GM21825 (cell line): Measurements from ENCODE around the gene CNGA2.

ENCODE experiments used
- ATAC-seq: cut with Tn5 transposase; IDR thresholded peaks from one replicate; pipeline ENCODE4 v1.9.1; 2021; ENCODE audit warnings: mild to moderate bottlenecking, moderate library complexity; ENCODE audit not compliant: unreplicated experiment

Gene CNGA2

DNA sequence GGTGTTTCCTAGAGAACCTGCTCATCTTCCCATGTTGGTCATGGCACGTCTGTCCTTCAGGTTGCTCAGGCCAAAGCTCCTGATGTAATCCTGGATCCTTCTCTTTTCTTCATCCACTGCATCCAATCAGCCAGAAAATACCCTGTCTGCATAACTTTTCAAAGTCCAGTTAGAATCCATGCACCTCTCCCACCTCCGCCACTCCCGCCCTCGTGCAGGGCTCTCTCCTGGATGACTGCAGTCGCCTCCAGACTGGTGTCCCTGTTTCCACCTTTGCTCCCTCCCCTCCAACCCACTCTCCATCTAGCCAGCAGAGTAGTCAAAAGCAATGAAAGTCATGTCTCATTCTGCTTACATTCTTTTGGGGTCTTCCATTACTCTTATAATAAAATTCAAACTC is 16.0 kb downstream of the CNGA2 start:
- no peak for ATAC-seq

GRCh38 chrX:151752847-151753246 is 18.3 kb downstream of the CNGA2 start:
- no peak for ATAC-seq

GRCh38 chrX:151753313-151754046 is 18.9 kb downstream of the CNGA2 start:
- ATAC-seq, result peak; percentile 77

- ATAC-seq, result no peak
Measured at GRCh38 chrX:151754047-151754429, 19.5 kb downstream of the CNGA2 start.

DNA sequence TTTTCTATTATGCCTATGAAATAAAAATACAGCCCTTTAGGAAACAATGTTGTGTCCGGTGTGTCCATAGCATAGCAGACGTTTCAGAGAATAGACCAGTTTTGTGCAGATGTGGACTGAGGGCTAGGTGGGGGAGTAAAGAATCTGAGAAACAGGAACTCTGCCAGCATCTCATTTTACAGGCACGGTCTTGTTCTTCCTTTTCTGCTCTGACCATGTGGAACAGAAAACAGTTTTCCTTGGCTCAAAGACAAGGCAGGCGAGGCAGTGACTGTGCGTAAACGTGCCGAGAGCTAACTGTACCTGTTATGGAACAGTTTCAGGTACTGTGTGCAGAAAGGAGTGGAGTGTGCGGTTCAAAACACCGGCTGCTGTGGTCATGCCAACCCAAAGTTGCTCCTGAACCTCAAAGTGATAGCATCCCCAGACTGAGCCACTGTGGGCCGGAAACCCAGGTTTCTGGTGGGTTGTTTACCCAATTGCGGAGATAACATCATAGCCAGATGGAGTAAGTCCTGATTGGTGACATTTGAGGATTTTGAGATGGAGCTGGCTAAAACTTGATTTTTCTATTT is 20.2 kb downstream of the CNGA2 start:
- no peak for ATAC-seq

DNA sequence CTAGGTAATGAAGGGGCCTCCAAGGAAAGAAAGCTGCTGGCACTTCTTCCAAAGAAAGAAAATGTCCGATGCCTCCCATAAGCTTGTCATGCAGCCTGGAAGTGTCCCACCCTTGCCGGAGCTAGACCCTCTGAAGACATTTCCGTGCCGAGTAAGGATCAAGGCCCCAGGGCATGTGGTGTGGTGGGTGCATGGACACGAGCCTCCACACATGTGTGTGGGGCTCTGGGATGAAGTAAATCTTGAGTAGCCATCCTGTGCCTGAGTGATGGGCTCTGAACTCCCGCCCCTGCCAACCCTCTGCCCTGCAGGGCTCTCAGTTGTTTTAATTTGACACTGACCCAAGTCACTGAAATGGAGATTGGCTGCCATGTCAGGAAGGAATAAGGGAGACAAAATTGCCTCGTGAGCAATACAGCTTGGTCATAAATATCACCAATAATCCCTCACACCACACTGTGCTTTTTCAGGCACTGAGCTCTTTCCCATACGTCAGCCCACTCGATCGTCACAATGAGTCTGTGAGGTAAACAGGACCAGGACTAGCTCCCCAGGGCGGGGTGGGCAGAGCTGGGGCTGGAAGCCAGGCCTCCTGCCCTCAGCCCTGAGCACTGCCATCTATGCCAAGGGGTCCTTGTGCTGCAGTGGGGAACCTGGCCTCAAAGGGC is 24.6 kb downstream of the CNGA2 start:
- no peak for ATAC-seq

GRCh38 chrX:151762802-151763201 is 28.3 kb downstream of the CNGA2 start:
- ATAC-seq, result no peak

DNA sequence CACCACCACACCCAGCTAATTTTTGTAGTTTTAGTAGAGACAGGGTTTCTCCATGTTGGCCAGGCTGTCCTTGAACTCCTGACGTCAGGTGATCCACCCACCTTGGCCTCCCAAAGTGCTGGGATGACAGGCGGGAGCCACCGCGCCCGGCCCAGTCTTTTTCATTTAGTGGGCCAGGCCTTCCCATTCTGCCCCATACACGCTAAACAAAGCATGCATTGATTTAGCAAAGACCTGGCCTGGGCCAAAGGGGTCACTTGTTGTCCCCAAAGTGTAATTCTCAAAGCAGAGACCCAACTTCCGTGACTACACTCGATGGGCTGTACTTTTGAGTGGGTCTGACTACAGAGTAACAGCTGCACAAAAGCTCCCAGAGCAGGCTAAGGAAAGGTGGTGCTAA is 29.2 kb downstream of the CNGA2 start:
- ATAC-seq, result no peak

GRCh38 chrX:151765026-151765425 is 30.5 kb downstream of the CNGA2 start:
- no peak for ATAC-seq

DNA sequence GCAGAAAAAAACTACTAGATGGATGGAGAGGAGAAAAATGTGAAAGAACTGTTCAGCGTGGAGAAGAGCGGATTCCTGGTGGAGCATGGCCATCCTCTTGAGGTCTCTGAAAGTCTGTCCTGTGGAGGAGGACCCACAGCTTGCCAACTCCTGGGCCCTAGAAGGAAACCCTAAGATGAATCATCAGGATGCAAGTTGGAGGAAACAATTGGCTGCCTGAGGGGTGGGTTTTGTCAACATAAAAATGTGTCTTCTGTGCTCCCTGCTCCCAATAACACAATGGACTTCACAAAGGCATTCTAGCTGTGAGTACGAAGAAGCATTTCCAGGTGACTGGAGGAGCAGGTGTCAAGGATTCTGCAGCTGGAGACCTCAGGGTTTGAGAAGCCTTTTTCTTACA is 37.2 kb downstream of the CNGA2 start:
- ATAC-seq, result no peak

DNA sequence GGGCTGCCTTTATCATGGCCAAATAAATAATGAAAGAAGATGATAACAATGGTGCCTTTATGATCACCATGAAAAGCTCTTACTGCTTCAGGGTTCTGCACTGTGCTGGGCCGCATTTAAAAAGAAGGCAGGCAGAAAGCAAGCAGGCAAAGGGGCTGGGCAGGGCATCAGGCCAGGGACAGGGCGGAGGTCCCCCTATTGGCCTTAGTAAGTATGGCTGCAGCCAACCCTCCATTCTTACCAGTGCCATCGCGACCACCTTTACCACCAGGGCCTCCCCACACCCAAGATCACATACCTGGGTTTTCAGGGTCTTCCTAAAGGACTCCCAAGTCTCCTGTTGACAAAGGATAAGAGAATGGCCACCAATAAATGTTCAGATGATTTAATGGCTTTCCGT is 38.9 kb downstream of the CNGA2 start:
- ATAC-seq, result no peak

GRCh38 chrX:151774421-151774820 is 39.9 kb downstream of the CNGA2 start:
- ATAC-seq, result no peak

GRCh38 chrX:151776181-151776731 is 41.7 kb downstream of the CNGA2 start:
- ATAC-seq, result no peak

DNA sequence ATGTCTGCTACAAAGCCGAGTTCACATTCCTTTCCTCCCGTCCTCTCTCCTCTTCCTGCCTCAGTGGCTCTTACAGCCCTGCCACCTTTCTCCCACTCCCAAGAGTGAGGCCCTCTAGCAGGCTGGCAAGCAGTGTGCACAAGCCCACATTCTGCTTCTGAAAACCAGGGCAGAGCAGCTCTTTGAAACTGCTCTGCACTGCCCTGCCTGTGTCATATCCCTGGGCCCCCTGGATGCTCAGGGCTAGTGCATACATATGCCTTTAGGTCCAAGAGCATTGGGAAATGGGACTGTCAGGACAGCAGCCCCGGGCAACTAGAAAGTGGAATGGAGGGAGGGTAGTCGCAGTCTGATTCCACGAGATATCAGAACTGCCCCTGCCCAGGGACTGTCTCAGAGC is 42.4 kb downstream of the CNGA2 start:
- ATAC-seq, result no peak

DNA sequence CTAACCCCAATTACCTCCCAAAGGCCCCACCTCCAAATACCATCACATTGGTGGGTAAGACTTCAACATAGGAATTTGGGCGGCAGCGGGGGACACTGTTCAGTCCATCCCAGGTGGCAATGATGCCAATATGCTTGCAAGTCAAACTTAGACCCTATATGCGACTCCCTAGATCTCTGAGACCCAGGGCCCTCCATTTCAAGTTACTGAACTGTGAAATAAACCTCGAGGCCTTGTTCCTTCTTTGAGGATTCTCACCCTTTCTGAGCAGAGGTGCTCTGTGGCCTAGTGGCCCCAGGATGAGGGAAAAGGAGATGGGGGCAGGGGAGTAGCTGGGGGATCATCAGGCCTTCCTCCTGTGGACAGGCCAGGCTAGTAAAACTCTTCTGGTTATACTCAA is 44.7 kb downstream of the CNGA2 start:
- ATAC-seq, result no peak

DNA sequence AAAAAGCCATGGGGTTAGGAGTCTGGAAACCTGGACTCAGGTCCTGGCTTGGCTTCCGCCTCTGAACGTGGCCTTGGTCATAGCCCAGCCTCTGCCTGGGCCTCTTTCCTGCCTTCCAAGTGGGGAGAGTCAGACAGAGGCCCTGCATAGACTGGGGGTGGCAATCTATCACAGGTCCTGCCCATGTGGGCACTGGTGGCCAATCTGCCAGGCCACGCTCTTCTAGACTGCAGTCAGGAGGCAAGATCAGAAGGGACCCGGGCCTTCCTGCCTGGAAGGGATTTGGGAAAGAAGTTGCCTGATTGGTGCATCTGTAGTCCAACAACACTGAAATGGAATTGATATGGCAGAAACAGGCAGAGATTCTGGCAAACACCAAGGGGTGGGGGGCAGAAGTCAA is 46.1 kb downstream of the CNGA2 start:
- no peak for ATAC-seq

DNA sequence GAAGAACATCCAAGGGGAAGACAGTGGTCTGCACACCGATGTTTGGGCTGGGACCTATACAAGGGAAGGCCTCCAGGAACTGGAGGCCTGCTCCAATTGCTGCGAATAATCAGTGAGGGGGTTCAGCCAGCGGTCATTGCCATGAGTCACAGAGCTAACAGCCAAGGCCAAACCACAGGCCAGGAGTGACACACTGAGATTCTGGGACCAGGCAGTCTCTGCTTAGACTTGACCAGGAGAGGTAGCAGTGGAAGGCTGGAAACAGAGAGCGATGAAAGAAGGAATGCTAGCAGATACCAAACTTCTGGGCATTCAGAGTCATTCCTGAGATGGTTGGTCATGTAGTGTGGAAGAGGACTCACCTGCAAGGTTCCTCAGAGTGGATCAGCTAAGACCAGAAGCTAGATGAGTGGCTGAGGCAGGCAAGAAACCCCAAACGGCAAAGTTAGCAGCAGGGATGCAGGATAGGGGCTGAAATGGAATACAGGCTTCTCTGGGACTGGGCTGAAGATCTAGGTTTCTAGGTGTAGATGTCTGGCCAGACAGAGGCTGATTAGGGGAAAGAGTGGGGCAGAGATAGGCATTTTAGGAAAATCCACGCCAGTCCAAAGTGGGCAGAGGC is 54.7 kb downstream of the CNGA2 start:
- ATAC-seq, result no peak

GRCh38 chrX:151790481-151791160 is 56.1 kb downstream of the CNGA2 start:
- ATAC-seq, result no peak

DNA sequence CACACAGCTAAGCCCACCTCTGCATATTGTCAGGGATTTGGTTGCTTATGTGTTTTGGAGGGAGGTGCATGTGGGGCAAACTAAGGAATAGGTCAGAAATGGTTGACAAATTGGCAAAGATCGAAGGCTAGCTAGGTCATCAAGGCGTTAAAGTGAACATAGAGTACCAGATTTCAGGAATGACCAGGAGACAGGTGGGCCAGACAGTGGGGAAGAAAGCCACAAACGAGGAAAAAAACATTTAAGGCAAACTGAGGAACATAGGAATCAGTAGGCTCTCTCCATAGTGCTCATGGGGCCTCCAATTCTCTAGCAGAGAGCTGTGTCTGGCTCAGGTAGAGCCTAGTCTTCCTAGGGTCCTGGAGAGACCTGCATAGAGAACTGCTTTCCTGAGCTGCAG is 57.4 kb downstream of the CNGA2 start:
- no peak for ATAC-seq

DNA sequence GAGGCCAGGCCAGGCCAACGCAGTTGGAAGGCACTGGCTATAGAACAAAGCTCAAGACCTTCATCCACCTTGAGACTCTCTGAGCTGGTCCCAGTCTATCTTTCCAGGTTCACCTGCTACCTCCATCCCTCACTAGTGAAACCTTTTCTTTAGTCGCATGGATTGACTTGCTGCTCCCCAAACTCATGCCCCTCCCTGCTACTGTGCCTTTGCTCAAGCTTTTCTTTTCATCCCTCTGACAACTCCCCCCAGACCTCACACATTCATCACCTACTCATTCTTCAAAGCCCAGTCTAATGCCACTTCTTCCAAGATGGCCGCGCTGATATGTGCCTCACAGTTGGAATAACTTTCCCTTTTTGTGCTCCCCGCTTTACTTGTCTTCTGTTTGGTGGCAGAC is 58.0 kb downstream of the CNGA2 start:
- ATAC-seq, result no peak

- ATAC-seq, result no peak
Measured at GRCh38 chrX:151793886-151794285, 59.3 kb downstream of the CNGA2 start.
